Mesothelial cell of epicardium (in vitro differentiated cells): Measurements from ENCODE around the gene RAB3B. TPM values are rescaled to one million over a fixed set of nuclear protein-coding genes. Genes with fewer than 3 reads are reported as not detected.
"Not testable (repeated sequence)": the region's sequence is repeated elsewhere in the genome, so short reads cannot be mapped to it uniquely, and the experiment has no call there.

ENCODE experiments used
- DNase-seq, 2 experiments: peaks; one replicate each; pipeline ENCODE4 v3.0.0; 2021; ENCODE audit warnings: low spot score in 2 of 2; ENCODE audit not compliant: unreplicated experiment in 2 of 2
- H3K27ac Mint-ChIP-seq: 2 replicates; pipeline ENCODE4 v1.8.0; 2021; ENCODE audit warnings: mixed read lengths
- H3K27me3 Mint-ChIP-seq: 2 replicates; pipeline ENCODE4 v1.8.0; 2021; ENCODE audit warnings: low read depth, mixed read lengths
- H3K36me3 Mint-ChIP-seq: 2 replicates; pipeline ENCODE4 v1.8.0; 2021; ENCODE audit warnings: mixed read lengths
- H3K4me1 Mint-ChIP-seq: 2 replicates; pipeline ENCODE4 v1.8.0; 2021; ENCODE audit warnings: mixed read lengths
- H3K4me3 Mint-ChIP-seq: 2 replicates; pipeline ENCODE4 v1.8.0; 2021; ENCODE audit warnings: mild to moderate bottlenecking, moderate library complexity, mixed read lengths
- H3K9me3 Mint-ChIP-seq: 2 replicates; pipeline ENCODE4 v1.8.0; 2021; ENCODE audit warnings: mixed read lengths
- CTCF ChIP-seq: fragments of 200-600 bp; sonication (generic); IDR thresholded peaks from one replicate; pipeline ENCODE4 v1.5.0; 2021; ENCODE audit warnings: antibody characterized with exemption; ENCODE audit not compliant: unreplicated experiment
- total RNA-seq: library from RNA; stranded (reverse); gene quantifications from 3 replicates; pipeline ENCODE4 v1.2.1, GENCODE V29; 2021

The RAB3B gene
- total RNA-seq, 1 donor from 2014 or later, result 3.8 TPM

GRCh38 chr1:52008071-52008809 lies 17.7 kb upstream of the RAB3B start:
- H3K4me1 Mint-ChIP-seq, result peaks cover 20% of the 10 kb centered on the region
- H3K4me3 Mint-ChIP-seq, result no peak overlapping the region
- DNase-seq, result no peak
- H3K27ac Mint-ChIP-seq, result peak overlapping the region; percentile 53
- no peaks in the 10 kb centered on the region for H3K9me3 Mint-ChIP-seq
- TF ChIP-seq CTCF, result no peak
- H3K36me3 Mint-ChIP-seq, result no peaks in the 10 kb centered on the region
- H3K27me3 Mint-ChIP-seq, result no peaks in the 10 kb centered on the region

GRCh38 chr1:52007215-52008002 lies 16.9 kb upstream of the RAB3B start:
- Mint-ChIP-seq H3K4me3 (no peak overlapping the region), H3K9me3 (no peaks in the 10 kb centered on the region), H3K36me3 (no peaks in the 10 kb centered on the region), H3K27ac (peak overlapping the region; percentile 53), H3K27me3 (no peaks in the 10 kb centered on the region), H3K4me1 (peaks cover 20% of the 10 kb centered on the region)
- TF ChIP-seq CTCF, result no peak
- DNase-seq, result no peak

- H3K4me3 Mint-ChIP-seq, H3K27me3 Mint-ChIP-seq, DNase-seq, H3K36me3 Mint-ChIP-seq, H3K9me3 Mint-ChIP-seq: not testable (repeated sequence)
- Mint-ChIP-seq H3K4me1 (peaks cover 20% of the 10 kb centered on the region), H3K27ac (peak overlapping the region; percentile 77)
Measured at GRCh38 chr1:52006081-52006553, 15.6 kb upstream of the RAB3B start.

- H3K9me3 Mint-ChIP-seq, H3K4me3 Mint-ChIP-seq, H3K36me3 Mint-ChIP-seq, H3K27me3 Mint-ChIP-seq, DNase-seq: not testable (repeated sequence)
- H3K4me1 Mint-ChIP-seq, result peaks cover 20% of the 10 kb centered on the region
- H3K27ac Mint-ChIP-seq, result peak overlapping the region; percentile 77
Measured at GRCh38 chr1:52005548-52005947, 15.0 kb upstream of the RAB3B start.

- no peaks in the 10 kb centered on the region for H3K27me3 Mint-ChIP-seq
- no peak for DNase-seq
- TF ChIP-seq CTCF, result no peak
- no peak overlapping the region for H3K27ac Mint-ChIP-seq
- no peak overlapping the region for H3K4me3 Mint-ChIP-seq
- H3K36me3 Mint-ChIP-seq, result no peaks in the 10 kb centered on the region
- H3K9me3 Mint-ChIP-seq, result no peaks in the 10 kb centered on the region
- H3K4me1 Mint-ChIP-seq, result peaks cover 20% of the 10 kb centered on the region
Measured at GRCh38 chr1:52003877-52004276, 13.4 kb upstream of the RAB3B start.

GRCh38 chr1:52002038-52002917 lies 11.8 kb upstream of the RAB3B start:
- peak; percentile 94 for TF ChIP-seq CTCF
- Mint-ChIP-seq H3K4me1 (peaks cover 14% of the 10 kb centered on the region), H3K36me3 (no peaks in the 10 kb centered on the region), H3K4me3 (no peak overlapping the region), H3K27me3 (peaks cover 10% of the 10 kb centered on the region), H3K27ac (no peak overlapping the region), H3K9me3 (no peaks in the 10 kb centered on the region)
- peak in 1 of 2 experiments; percentile 41 for DNase-seq
